SK-N-SH (cell line): ENCODE results near the gene NTNG1. TPM values are rescaled to one million over a fixed set of nuclear protein-coding genes. Genes with fewer than 3 reads are reported as not detected.

Experiments used
- CTCF ChIA-PET: fragments of 300-600, 350-600 bp; formaldehyde crosslinking; extraction: SDS; loops from one replicate; lab custom pipeline; 2021; lab: Yijun Ruan, JAX
- POLR2A ChIA-PET: fragments of 350-600 bp; sonication (Branson Sonifier 250); formaldehyde crosslinking; extraction: SDS; loops from one replicate; lab custom pipeline; 2020; ENCODE audit warnings: antibody characterized with exemption, inconsistent platforms; lab: Yijun Ruan, JAX
- DNase-seq: peaks from one replicate; pipeline ENCODE4 v3.0.0; 2012
- H2AFZ ChIP-seq: fragments of 200-600 bp; sonication (generic); 2 replicates; pipeline ENCODE4 v1.8.1; 2016; ENCODE audit warnings: antibody characterized with exemption, mild to moderate bottlenecking, low read depth
- H3F3A ChIP-seq: fragments of 200-600 bp; sonication (generic); replicated peaks from 2 replicates; pipeline ENCODE3; 2016; ENCODE audit warnings: antibody characterized with exemption, mild to moderate bottlenecking; ENCODE audit not compliant: insufficient read depth
- H3K27ac ChIP-seq, 2 experiments: fragments of 200-500 bp in 1 of 2; fragments of 200-600 bp in 1 of 2; sonication (Bioruptor generic) in 1 of 2; sonication (generic), shearing (Covaris generic) in 1 of 2; 2 replicates each; pipeline versions ENCODE4 v1.5.1 to v1.6.1; 2014 to 2016; ENCODE audit warnings: low read depth in 2 of 2, inconsistent platforms in 1 of 2, low read length in 1 of 2, mild to moderate bottlenecking in 1 of 2, mixed read lengths in 1 of 2
- H3K27me3 ChIP-seq: fragments of 200-600 bp; sonication (generic), shearing (Covaris generic); 2 replicates; pipeline ENCODE4 v1.6.1; 2016; ENCODE audit warnings: mixed run types; ENCODE audit not compliant: insufficient read depth
- H3K36me3 ChIP-seq, 2 experiments: fragments of 200-500 bp in 1 of 2; fragments of 200-600 bp in 1 of 2; sonication (Bioruptor generic) in 1 of 2; sonication (generic) in 1 of 2; replicated peaks in 1 of 2; 2 replicates each; pipeline versions ENCODE3 to v1.5.1; 2014 to 2016; ENCODE audit warnings: low read length in 1 of 2, mild to moderate bottlenecking in 1 of 2; ENCODE audit not compliant: insufficient read depth in 2 of 2, control insufficient read depth in 1 of 2
- H3K4me1 ChIP-seq, 2 experiments: fragments of 200-500 bp in 1 of 2; fragments of 200-600 bp in 1 of 2; sonication (Bioruptor generic) in 1 of 2; sonication (generic), shearing (Covaris generic) in 1 of 2; 2 replicates each; pipeline versions ENCODE4 v1.5.1 to v1.6.1; 2014 to 2016; ENCODE audit warnings: low read depth in 1 of 2, low read length in 1 of 2, mixed run types in 1 of 2; ENCODE audit not compliant: insufficient read depth in 2 of 2, control insufficient read depth in 1 of 2
- H3K4me2 ChIP-seq: fragments of 200-600 bp; sonication (generic), shearing (Covaris generic); 2 replicates; pipeline ENCODE4 v1.6.1; 2017; ENCODE audit warnings: mixed run types
- H3K4me3 ChIP-seq, 2 experiments: fragments of 200-500 bp in 1 of 2; fragments of 200-600 bp in 1 of 2; sonication (Bioruptor generic) in 1 of 2; sonication (generic), shearing (Covaris generic) in 1 of 2; 2 replicates each; pipeline versions ENCODE4 v1.5.1 to v1.8.1; 2014 to 2016; ENCODE audit warnings: low read depth in 2 of 2, inconsistent platforms in 1 of 2, low read length in 1 of 2, mild to moderate bottlenecking in 1 of 2, mixed read lengths in 1 of 2, moderate library complexity in 1 of 2
- H3K79me2 ChIP-seq: fragments of 200-600 bp; sonication (generic); 2 replicates; pipeline ENCODE4 v1.8.1; 2017; ENCODE audit warnings: mild to moderate bottlenecking; ENCODE audit not compliant: insufficient read depth
- H3K9ac ChIP-seq: fragments of 200-600 bp; sonication (generic); 2 replicates; pipeline ENCODE4 v1.6.1; 2017; ENCODE audit warnings: mixed run types
- H3K9me2 ChIP-seq: fragments of 200-600 bp; sonication (generic); 2 replicates; pipeline ENCODE4 v1.6.1; 2017; ENCODE audit warnings: mixed run types
- H3K9me3 ChIP-seq: fragments of 200-600 bp; sonication (generic); 2 replicates; pipeline ENCODE4 v1.6.1; 2017; ENCODE audit warnings: mixed run types, mild to moderate bottlenecking, moderate library complexity
- H4K20me1 ChIP-seq: fragments of 200-600 bp; sonication (generic); 2 replicates; pipeline ENCODE4 v1.6.1; 2017; ENCODE audit warnings: mild to moderate bottlenecking, mixed run types; ENCODE audit not compliant: insufficient read depth
- ELF1 ChIP-seq: IDR thresholded peaks from 2 replicates; pipeline ENCODE4 v1.4.0; 2012
- FOXJ3 ChIP-seq: sonication (generic); formaldehyde crosslinking; IDR thresholded peaks from 2 replicates; pipeline ENCODE4 v1.5.1; 2020; ENCODE audit warnings: mild to moderate bottlenecking, missing genetic modification reagents
- JUND ChIP-seq: IDR thresholded peaks from 2 replicates; pipeline ENCODE4 v1.4.0; 2012
- POLR2AphosphoS5 ChIP-seq: IDR thresholded peaks from 2 replicates; pipeline ENCODE4 v1.6.1; 2012; ENCODE audit warnings: low read depth, low read length
- RAD21 ChIP-seq: IDR thresholded peaks from 2 replicates; pipeline ENCODE4 v1.6.1; 2012; ENCODE audit warnings: mild to moderate bottlenecking, low read length
- RFX5 ChIP-seq: IDR thresholded peaks from 2 replicates; pipeline ENCODE4 v1.6.1; 2012; ENCODE audit warnings: mild to moderate bottlenecking, improper control_type of control experiment, low read length
- TAF1 ChIP-seq: IDR thresholded peaks from 2 replicates; pipeline ENCODE4 v1.6.1; 2012; ENCODE audit warnings: low read depth, mild to moderate bottlenecking, low read length, moderate library complexity, borderline replicate concordance
- TEAD4 ChIP-seq: IDR thresholded peaks from 2 replicates; pipeline ENCODE4 v1.4.0; 2012; ENCODE audit warnings: mild to moderate bottlenecking, borderline replicate concordance; ENCODE audit not compliant: insufficient read depth
- WGBS: methylation state at CpG from one replicate; pipeline ENCODE4 v1.1.6; 2017; ENCODE audit warnings: low lambda C conversion rate; 5-methylcytosine and 5-hydroxymethylcytosine counted together
- polyA plus RNA-seq, 3 experiments: library from polyadenylated mRNA; depleted of rRNA; stranded (reverse); fragments of >200 nt; gene quantifications; 2 replicates each; pipeline ENCODE4 v1.2.3, GENCODE V29; 2012
- TF ChIP-seq, protein P1 (sequence below): IDR thresholded peaks from 2 replicates; pipeline ENCODE4 v1.6.1; 2012; ENCODE audit warnings: mild to moderate bottlenecking, low read depth, low read length, moderate library complexity

NTNG1 gene
- polyA plus RNA-seq, 1 of the 3 experiments (the other 2 are of a cell fraction): 0.03 TPM

DNA sequence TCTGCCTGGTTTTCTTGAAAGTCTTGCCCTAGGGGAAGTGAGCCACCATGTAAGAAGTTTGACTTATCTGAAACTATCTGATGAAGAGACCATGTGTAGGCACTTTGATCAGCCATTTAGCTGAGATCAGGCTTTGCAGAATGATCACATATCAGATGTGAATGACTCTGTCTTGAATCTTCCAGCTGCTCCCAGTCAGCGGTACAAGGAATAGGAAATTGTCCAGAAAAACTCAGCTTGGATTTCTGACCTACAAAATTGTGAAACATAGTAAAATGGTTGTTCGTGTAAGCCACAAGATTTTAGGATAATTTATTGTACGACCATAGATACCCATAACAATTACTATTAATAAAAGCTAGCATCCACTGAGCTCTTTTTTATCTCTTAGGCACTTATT lies 41.9 kb upstream of the NTNG1 start (continued):
- TF ChIP-seq, protein P1, sequence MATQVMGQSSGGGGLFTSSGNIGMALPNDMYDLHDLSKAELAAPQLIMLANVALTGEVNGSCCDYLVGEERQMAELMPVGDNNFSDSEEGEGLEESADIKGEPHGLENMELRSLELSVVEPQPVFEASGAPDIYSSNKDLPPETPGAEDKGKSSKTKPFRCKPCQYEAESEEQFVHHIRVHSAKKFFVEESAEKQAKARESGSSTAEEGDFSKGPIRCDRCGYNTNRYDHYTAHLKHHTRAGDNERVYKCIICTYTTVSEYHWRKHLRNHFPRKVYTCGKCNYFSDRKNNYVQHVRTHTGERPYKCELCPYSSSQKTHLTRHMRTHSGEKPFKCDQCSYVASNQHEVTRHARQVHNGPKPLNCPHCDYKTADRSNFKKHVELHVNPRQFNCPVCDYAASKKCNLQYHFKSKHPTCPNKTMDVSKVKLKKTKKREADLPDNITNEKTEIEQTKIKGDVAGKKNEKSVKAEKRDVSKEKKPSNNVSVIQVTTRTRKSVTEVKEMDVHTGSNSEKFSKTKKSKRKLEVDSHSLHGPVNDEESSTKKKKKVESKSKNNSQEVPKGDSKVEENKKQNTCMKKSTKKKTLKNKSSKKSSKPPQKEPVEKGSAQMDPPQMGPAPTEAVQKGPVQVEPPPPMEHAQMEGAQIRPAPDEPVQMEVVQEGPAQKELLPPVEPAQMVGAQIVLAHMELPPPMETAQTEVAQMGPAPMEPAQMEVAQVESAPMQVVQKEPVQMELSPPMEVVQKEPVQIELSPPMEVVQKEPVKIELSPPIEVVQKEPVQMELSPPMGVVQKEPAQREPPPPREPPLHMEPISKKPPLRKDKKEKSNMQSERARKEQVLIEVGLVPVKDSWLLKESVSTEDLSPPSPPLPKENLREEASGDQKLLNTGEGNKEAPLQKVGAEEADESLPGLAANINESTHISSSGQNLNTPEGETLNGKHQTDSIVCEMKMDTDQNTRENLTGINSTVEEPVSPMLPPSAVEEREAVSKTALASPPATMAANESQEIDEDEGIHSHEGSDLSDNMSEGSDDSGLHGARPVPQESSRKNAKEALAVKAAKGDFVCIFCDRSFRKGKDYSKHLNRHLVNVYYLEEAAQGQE: no peak
- no peak for TF ChIP-seq FOXJ3 (CRISPR knock-in tag)

GRCh38 chr1:107100331-107100984 lies 40.4 kb upstream of the NTNG1 start:
- Histone ChIP-seq H3K27me3 (no peaks in the 10 kb centered on the region), H3K4me3 (no peak overlapping the region), H3K9ac (no peak overlapping the region), H4K20me1 (no peaks in the 10 kb centered on the region), H3K36me3 (no peaks in the 10 kb centered on the region), H3K9me2 (no peaks in the 10 kb centered on the region), H3K79me2 (no peaks in the 10 kb centered on the region), H3K4me1 (no peaks in the 10 kb centered on the region), H3K4me2 (no peak overlapping the region), H3F3A (no peaks in the 10 kb centered on the region), H2AFZ (no peak overlapping the region), H3K27ac (no peak overlapping the region), H3K9me3 (no peaks in the 10 kb centered on the region)
- ChIA-PET POLR2A (no interaction called here), CTCF (no interaction called here)
- WGBS: 26% methylated on average over 3 of the region's 3 CpGs
- no peak for DNase-seq
- TF ChIP-seq ELF1 (no peak), TAF1 (no peak), TEAD4 (no peak), RFX5 (no peak), FOXJ3 (CRISPR knock-in tag) (no peak), JUND (no peak)

DNA sequence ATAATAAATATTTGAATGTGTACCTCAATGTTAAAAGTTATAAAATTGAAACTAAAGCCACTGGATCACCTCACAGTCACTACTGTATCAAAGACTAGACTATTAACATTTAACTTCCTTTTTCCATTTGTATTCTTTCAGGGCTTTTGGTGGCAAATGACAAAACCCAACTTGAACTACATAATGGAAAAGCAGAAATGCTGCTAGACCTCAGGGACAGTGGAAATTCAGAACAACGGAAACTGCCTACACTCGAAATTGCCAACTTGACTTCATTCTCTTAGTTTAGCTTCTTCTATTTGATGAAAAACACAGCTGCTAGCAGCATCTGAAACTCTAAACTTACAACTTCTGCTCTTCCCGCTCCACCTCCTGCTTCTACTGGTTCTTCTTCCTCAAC lies 34.9 kb upstream of the NTNG1 start:
- H3K27ac ChIP-seq: no peak overlapping the region
- no peaks in the 10 kb centered on the region for H3K36me3 ChIP-seq
- TF ChIP-seq POLR2AphosphoS5 (no peak), TAF1 (no peak), RAD21 (no peak), ELF1 (no peak)
- DNase-seq: no peak
- no peak overlapping the region for H3K9ac ChIP-seq
- H2AFZ ChIP-seq: no peak overlapping the region
- no peaks in the 10 kb centered on the region for H3K4me1 ChIP-seq
- POLR2A ChIA-PET: no interaction called here
- no peaks in the 10 kb centered on the region for H3K79me2 ChIP-seq
- 44% methylated on average over 3 of the region's 3 CpGs for WGBS
- H3K4me3 ChIP-seq: no peak overlapping the region
- CTCF ChIA-PET: no interaction called here
- no peaks in the 10 kb centered on the region for H3K27me3 ChIP-seq
- no peak overlapping the region for H3K4me2 ChIP-seq
- no peaks in the 10 kb centered on the region for H3F3A ChIP-seq
- no peaks in the 10 kb centered on the region for H4K20me1 ChIP-seq
- no peaks in the 10 kb centered on the region for H3K9me2 ChIP-seq
- H3K9me3 ChIP-seq: no peaks in the 10 kb centered on the region
